Transverse colon (tissue), 4 donors: ENCODE data around the gene OPA3. TPM values are rescaled to one million over a fixed set of nuclear protein-coding genes. Genes with fewer than 3 reads are reported as not detected.

Source experiments
- DNase-seq: peaks from one replicate; pipeline ENCODE4 v3.0.0-alpha.2; 2019
- H3K27ac ChIP-seq, 4 donors: fragments of 200-600 bp; sonication (generic); 2 replicates each; pipeline ENCODE4 v1.5.1; 2016 to 2018; ENCODE audit warnings: inconsistent platforms in 4 of 4
- H3K27me3 ChIP-seq: fragments of 200-600 bp; sonication (generic); 2 replicates; pipeline ENCODE4 v1.5.1; 2017; ENCODE audit warnings: inconsistent platforms
- H3K36me3 ChIP-seq, 4 donors: fragments of 200-600 bp; sonication (generic); 2 replicates each; pipeline ENCODE4 v1.5.1; 2017 to 2019; ENCODE audit warnings: inconsistent platforms in 4 of 4
- H3K4me1 ChIP-seq, 4 donors: fragments of 200-600 bp; sonication (generic); 2 replicates each; pipeline ENCODE4 v1.5.1; 2017 to 2020; ENCODE audit warnings: inconsistent platforms in 4 of 4
- H3K4me3 ChIP-seq, 4 donors: fragments of 200-600 bp; sonication (generic); 1 replicate in 1 of 4; 2 replicates in 3 of 4; pipeline versions ENCODE4 v1.5.1 to v1.6.1; 2017 to 2019; ENCODE audit warnings: inconsistent platforms in 4 of 4
- H3K9me3 ChIP-seq, 2 donors: fragments of 200-600 bp; sonication (generic); 2 replicates each; pipeline ENCODE4 v1.5.1; 2017 to 2019; ENCODE audit warnings: inconsistent platforms in 2 of 2
- EP300 ChIP-seq: sonication (generic); formaldehyde crosslinking; IDR thresholded peaks from one replicate; pipeline ENCODE4 v1.6.1; 2017; ENCODE audit warnings: antibody characterized with exemption, low read depth
- POLR2A ChIP-seq: fragments of 450-650 bp; IDR thresholded peaks from one replicate; pipeline ENCODE4 v1.6.1; 2016; ENCODE audit warnings: antibody characterized with exemption, mild to moderate bottlenecking, moderate library complexity
- POLR2AphosphoS5 ChIP-seq, 3 donors: sonication (generic); formaldehyde crosslinking; IDR thresholded peaks; one replicate each; pipeline ENCODE4 v1.6.1; 2016; ENCODE audit warnings: antibody characterized with exemption in 3 of 3
- WGBS, 2 donors: methylation state at CpG; one replicate each; pipeline ENCODE4 v1.1.5; 2018; ENCODE audit warnings: low coverage in 1 of 2; 5-methylcytosine and 5-hydroxymethylcytosine counted together
- in situ Hi-C, 4 donors: fragments of 200-750 bp; cut with MboI; loops; one replicate each; pipeline versions ENCODE4 v1.15.0 to v1.15.1; 2017; ENCODE audit warnings: low sequenced_read_pairs in 3 of 4, low pct_ligation_motif_present in 1 of 4, low pct_unique_long_range_greater_than_20kb in 1 of 4
- intact Hi-C: fragments of 100-400 bp; cut with DNase I; formaldehyde crosslinking; loops from one replicate; pipeline ENCODE4 v1.15.1; 2023; ENCODE audit warnings: low total_unique reads
- total RNA-seq, 4 donors: library from RNA; depleted of rRNA; stranded (reverse); fragments of >200 nt; gene quantifications; one replicate each; pipeline ENCODE4 v1.1.0, GENCODE V29; 2016
- TF ChIP-seq, protein P1 (sequence below), 5 experiments: fragments of 200-600 bp in 3 of 5; fragments of 450-650 bp in 2 of 5; sonication (generic) in 3 of 5; IDR thresholded peaks; 1 replicate in 2 of 5; 2 replicates in 3 of 5; pipeline ENCODE4 v1.5.1; 2016 to 2017; ENCODE audit warnings: antibody characterized with exemption in 5 of 5, inconsistent platforms in 3 of 5, mild to moderate bottlenecking in 2 of 5, moderate library complexity in 1 of 5

Gene OPA3
- total RNA-seq, 4 donors from 2014 or later, result 6.7 to 10.8 (median 8.6) TPM

DNA sequence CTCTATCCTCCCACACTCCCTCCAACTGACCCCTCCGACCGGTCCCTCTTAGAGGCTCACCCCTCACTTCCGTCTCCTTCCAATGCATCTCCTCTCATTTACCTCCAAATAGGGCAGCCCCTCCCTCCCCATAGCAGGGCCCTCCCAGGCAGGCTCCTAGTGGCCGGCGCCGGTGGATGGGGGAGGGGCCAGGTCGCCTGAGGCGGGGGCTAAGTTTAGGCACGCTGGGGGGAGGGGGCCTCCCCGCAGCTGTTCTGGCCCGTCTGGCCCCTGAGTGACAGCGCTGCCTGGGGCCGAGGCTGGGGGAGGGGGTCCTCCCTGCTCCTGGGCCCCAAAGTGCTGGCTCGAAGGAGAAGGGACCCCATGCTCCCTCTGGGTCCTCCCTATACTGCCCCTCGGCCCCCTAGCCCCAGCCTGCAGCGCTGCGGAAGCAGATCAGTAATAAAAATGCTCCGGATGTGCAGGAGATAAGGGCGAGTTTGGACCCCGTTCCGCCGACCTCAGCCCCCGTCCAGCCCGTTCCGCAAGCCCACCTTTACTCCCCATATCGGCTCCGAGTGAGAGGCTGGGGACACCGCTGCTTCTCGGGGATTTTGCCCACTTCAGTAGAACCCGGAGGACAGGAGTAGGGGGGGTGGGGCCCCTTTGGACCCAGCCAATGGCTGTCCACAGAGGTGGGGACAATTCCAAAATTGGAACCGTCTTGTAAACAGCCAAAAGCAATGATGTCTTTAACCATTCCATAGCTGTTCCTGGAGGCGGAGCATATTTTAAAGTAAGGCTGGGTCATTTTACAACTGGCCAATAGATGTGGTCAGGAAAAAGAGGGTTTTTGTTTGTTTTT, 91.8 kb downstream of the OPA3 start:
- H3K36me3 ChIP-seq, result no peaks in the 10 kb centered on the region
- WGBS, 2 donors, result 4 to 24% methylated on average over 3 to 25 of the region's 32 CpGs
- intact Hi-C loops (no loop called here), in situ Hi-C loops (no loop called here)
- H3K27me3 ChIP-seq, result peaks cover 21% of the 10 kb centered on the region
- peak overlapping the region; percentile 26 to 58 (median 40) for H3K4me3 ChIP-seq
- peak overlapping the region; percentile 50 to 80 (median 68) for H3K27ac ChIP-seq
- peaks cover 14 to 38% (median 20%) of the 10 kb centered on the region in 4 donors for H3K4me1 ChIP-seq
- TF ChIP-seq POLR2AphosphoS5 (IDR thresholded peaks at IDR 0.05) (no peak), EP300 (no peak), POLR2A (no peak)
- TF ChIP-seq, protein P1, sequence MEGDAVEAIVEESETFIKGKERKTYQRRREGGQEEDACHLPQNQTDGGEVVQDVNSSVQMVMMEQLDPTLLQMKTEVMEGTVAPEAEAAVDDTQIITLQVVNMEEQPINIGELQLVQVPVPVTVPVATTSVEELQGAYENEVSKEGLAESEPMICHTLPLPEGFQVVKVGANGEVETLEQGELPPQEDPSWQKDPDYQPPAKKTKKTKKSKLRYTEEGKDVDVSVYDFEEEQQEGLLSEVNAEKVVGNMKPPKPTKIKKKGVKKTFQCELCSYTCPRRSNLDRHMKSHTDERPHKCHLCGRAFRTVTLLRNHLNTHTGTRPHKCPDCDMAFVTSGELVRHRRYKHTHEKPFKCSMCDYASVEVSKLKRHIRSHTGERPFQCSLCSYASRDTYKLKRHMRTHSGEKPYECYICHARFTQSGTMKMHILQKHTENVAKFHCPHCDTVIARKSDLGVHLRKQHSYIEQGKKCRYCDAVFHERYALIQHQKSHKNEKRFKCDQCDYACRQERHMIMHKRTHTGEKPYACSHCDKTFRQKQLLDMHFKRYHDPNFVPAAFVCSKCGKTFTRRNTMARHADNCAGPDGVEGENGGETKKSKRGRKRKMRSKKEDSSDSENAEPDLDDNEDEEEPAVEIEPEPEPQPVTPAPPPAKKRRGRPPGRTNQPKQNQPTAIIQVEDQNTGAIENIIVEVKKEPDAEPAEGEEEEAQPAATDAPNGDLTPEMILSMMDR (IDR thresholded peaks at IDR 0.05), result no peak
- H3K9me3 ChIP-seq, result no peaks in the 10 kb centered on the region
- DNase-seq, result peak; percentile 63

DNA sequence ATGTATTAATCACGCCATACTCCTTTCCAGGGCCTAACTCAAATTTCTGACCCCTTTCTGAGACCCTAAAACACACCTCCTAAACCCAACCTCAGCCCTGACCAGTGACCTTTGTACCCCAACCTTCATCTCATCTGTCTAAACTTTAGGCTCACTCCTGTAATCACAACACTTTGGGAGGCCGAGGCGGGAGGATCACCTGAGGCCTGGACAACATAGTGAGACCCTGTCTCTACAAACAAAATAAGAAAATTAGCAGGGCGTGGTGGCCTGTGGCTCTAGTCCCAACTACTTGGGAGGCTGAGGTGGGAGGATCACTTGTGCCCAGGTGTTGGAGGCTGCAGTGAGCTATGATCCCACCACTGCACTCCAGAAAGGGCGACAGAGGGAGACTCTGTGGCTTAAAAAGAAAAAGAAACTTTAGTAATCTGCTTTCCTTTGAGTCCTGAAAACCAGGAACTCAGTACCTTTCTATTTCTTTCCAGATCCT, 92.4 kb downstream of the OPA3 start:
- peaks cover 8 to 32% (median 14%) of the 10 kb centered on the region in 4 donors for H3K4me1 ChIP-seq
- no peaks in the 10 kb centered on the region for H3K36me3 ChIP-seq
- intact Hi-C loops (no loop called here), in situ Hi-C loops (no loop called here)
- peak overlapping the region in 3 of 4 donors; percentile 26 to 58 (median 42) for H3K4me3 ChIP-seq
- WGBS, 2 donors, result 80 to 90% methylated on average over 2 to 5 of the region's 5 CpGs
- no peak for TF ChIP-seq POLR2A
- TF ChIP-seq POLR2AphosphoS5 (IDR thresholded peaks at IDR 0.05), result no peak
- TF ChIP-seq, protein P1 (IDR thresholded peaks at IDR 0.05), result no peak
- no peak for TF ChIP-seq EP300
- no peaks in the 10 kb centered on the region for H3K9me3 ChIP-seq
- DNase-seq, result no peak
- H3K27ac ChIP-seq, result peak overlapping the region; percentile 50 to 80 (median 68)
- peaks cover 18% of the 10 kb centered on the region for H3K27me3 ChIP-seq

DNA sequence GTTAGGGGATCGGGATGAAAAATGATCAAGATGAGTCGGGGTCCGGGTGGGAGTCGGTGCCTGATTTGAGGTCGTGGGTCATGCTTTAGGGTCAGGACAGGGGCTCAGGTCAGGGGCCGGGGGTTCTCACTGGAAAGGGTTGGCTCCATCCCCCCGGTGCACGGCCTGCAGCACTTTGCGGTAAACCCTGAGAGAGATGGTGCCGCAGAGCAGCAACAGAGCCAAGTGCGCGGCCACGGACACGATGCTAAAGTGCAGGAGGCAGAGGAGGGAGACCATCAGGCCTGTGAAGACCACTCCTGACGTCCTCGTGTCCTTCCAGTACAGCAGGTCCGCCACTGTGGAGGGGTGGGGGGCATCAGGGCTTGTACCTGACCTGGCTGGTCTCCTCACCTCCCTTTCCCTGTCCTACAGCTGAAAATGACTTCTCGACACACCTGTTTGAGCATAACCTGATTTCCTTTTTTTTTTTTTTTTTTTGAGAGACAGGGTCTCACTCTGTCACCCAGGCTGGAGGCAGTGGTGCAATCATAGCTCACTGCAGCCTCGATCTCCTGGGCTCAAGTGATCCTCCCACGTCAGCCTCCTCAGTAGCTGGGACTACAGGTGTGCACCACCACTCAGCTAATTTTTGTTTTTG, 95.3 kb downstream of the OPA3 start:
- no peak overlapping the region for H3K27ac ChIP-seq
- H3K9me3 ChIP-seq, result no peaks in the 10 kb centered on the region
- no peaks in the 10 kb centered on the region for H3K27me3 ChIP-seq
- intact Hi-C loops, result no loop called here
- 85 to 86% methylated on average over 8 to 20 of the region's 20 CpGs for WGBS, 2 donors
- DNase-seq, result no peak
- TF ChIP-seq, protein P1 (IDR thresholded peaks at IDR 0.05), result no peak
- TF ChIP-seq POLR2AphosphoS5 (IDR thresholded peaks at IDR 0.05), result no peak
- no peak for TF ChIP-seq EP300
- no peak for TF ChIP-seq POLR2A
- in situ Hi-C loops, result no loop called here
- H3K36me3 ChIP-seq, result no peaks in the 10 kb centered on the region
- H3K4me3 ChIP-seq, result no peak overlapping the region
- H3K4me1 ChIP-seq, result peaks cover 0 to 25% (median 8%) of the 10 kb centered on the region in 4 donors

DNA sequence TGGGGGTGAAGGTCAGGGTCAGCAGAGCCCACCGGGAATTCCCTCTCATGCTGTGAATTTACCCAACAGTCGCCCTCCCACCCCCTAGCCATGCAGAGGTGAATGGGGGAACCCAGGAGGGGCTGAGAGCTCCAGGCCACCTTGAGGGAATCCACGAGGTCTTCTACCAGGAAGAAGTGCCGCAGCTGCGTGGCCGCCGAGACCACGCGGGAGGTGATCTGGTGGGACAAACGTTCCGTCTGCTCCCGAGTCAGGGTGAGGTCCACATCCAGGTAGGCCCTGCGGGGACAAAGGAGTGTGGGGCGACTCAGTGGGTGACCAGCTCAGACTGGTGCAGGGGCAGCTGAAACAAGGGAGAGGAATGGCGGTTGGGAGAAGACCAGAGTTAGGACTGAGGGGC, 95.9 kb downstream of the OPA3 start:
- no peaks in the 10 kb centered on the region for H3K9me3 ChIP-seq
- in situ Hi-C loops (no loop called here), intact Hi-C loops (no loop called here)
- WGBS, 2 donors, result 83 to 84% methylated on average over 2 to 15 of the region's 15 CpGs
- no peak overlapping the region for H3K27ac ChIP-seq
- TF ChIP-seq POLR2A (no peak), EP300 (no peak), POLR2AphosphoS5 (IDR thresholded peaks at IDR 0.05) (no peak)
- TF ChIP-seq, protein P1 (IDR thresholded peaks at IDR 0.05), result no peak
- H3K4me1 ChIP-seq, result peaks cover 0 to 24% (median 8%) of the 10 kb centered on the region in 4 donors
- no peaks in the 10 kb centered on the region for H3K27me3 ChIP-seq
- H3K36me3 ChIP-seq, result no peaks in the 10 kb centered on the region
- H3K4me3 ChIP-seq, result no peak overlapping the region
- DNase-seq, result no peak
